ENCODE data around the gene PTK6. TPM values are rescaled to one million over a fixed set of nuclear protein-coding genes. Genes with fewer than 3 reads are reported as not detected.

Gene PTK6
- total and polyA plus RNA-seq, 2 donors (not counting 1 experiment from before 2014, with no cell fraction given), result 0.86 to 2.3 TPM

DNA sequence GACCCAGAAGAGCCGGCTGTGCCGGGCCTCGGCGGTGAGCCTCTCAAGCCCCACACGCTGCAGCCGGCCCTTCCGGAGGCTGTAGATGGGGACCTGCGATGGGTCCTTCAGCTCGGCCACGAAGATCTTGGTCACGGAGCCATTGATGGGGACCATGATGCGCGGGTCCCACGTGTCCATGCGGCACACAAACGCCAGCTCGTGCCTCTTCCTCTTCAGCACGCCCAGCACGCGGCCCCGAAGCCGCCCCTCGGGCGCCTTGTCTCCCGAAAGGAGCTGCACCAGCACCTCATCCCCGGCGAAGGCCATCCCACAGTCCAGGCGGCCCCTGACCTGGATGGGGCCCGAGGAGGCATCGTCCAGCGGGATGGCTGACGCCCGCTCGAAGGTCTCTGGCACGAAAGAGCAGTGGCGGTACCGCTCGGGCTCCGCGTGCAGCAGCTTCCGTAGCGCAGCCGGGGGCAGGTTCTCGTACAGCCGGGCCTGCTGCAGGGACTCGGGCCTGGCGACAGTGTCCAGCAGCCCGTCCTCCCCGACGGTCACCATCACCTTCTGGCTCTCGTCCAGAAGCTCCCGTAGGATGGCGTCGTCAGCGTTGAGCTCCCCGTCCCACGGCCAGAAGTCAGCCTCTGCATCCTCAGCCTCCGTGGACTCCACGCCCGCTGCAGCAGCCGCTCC lies 28.0 kb upstream of the PTK6 start:
- Histone ChIP-seq H3K4me3 (ENCODE audit: control extremely low read depth in 1 of 5, extremely low read depth in 1 of 5, insufficient read depth in 1 of 5, low read depth in 2 of 5, low read length in 4 of 5) (no peak overlapping the region), H3K79me2 (ENCODE audit: control insufficient read depth, insufficient read depth, low read length) (peaks cover 7% of the 10 kb centered on the region), H3K36me3 (replicated peaks in 1 of 2; ENCODE audit: control extremely low read depth in 1 of 2, control insufficient read depth in 1 of 2, extremely low read depth in 1 of 2, insufficient read depth in 2 of 2, low read length in 1 of 2) (peaks cover 0 to 54% of the 10 kb centered on the region in 2 experiments), H4K20me1 (ENCODE audit: control insufficient read depth, insufficient read depth, low read length, poor library complexity, severe bottlenecking) (peaks cover 94% of the 10 kb centered on the region), H3K4me1 (ENCODE audit: control insufficient read depth in 2 of 2, insufficient read depth in 2 of 2, low read length in 2 of 2) (peaks cover 34 to 43% of the 10 kb centered on the region in 2 donors), H3K9ac (ENCODE audit: low read length) (no peak overlapping the region), H3K9me3 (ENCODE audit: control extremely low read depth in 1 of 3, control insufficient read depth in 2 of 3, insufficient read depth in 1 of 3, low read length in 2 of 3) (peaks cover 0 to 9% (median 0%) of the 10 kb centered on the region in 3 donors), H2AFZ (ENCODE audit: insufficient read depth, low read depth, low read length, poor library complexity, severe bottlenecking) (no peak overlapping the region), H3K4me2 (replicated peaks; ENCODE audit: low read depth, low read length, poor library complexity, severe bottlenecking) (no peak overlapping the region), H3K27me3 (replicated peaks in 1 of 4; ENCODE audit: control extremely low read depth in 1 of 4, control insufficient read depth in 3 of 4, insufficient read depth in 4 of 4, low read length in 3 of 4) (no peaks in the 10 kb centered on the region), H3K27ac (ENCODE audit: low read length in 2 of 2) (no peak overlapping the region)
- no peak overlapping the region for H3K27ac Mint-ChIP-seq
- no peaks in the 10 kb centered on the region for H3K9me3 Mint-ChIP-seq (ENCODE audit: insufficient read depth)
- no peak for DNase-seq
- no peak for TF ChIP-seq EZH2 (IDR thresholded peaks at IDR 0.05; ENCODE audit: borderline replicate concordance, insufficient read depth, low read depth, low read length, poor library complexity, severe bottlenecking)
- WGBS (ENCODE audit: insufficient coverage), result 98% methylated on average over 58 of the region's 61 CpGs
- H3K4me3 Mint-ChIP-seq, result no peak overlapping the region
- no peak for ATAC-seq (ENCODE audit: low read depth)
- intact Hi-C loops (cut with micrococcal nuclease), result no loop called here
- CTCF ChIA-PET, result interaction anchor here (3.7 kb wide), 1 partner anchor 27 kb away, joined by 17 read pairs; the partner anchor contains the start of gene PTK6
- POLR2A ChIA-PET, result interaction anchor here (0.6 to 1.6 kb wide), 2 partner anchors 10 to 23 kb away, joined by 3 to 5 read pairs; no protein-coding TSS in a partner anchor
- no peaks in the 10 kb centered on the region for H3K27me3 Mint-ChIP-seq
- peaks cover 31% of the 10 kb centered on the region for H3K4me1 Mint-ChIP-seq

DNA sequence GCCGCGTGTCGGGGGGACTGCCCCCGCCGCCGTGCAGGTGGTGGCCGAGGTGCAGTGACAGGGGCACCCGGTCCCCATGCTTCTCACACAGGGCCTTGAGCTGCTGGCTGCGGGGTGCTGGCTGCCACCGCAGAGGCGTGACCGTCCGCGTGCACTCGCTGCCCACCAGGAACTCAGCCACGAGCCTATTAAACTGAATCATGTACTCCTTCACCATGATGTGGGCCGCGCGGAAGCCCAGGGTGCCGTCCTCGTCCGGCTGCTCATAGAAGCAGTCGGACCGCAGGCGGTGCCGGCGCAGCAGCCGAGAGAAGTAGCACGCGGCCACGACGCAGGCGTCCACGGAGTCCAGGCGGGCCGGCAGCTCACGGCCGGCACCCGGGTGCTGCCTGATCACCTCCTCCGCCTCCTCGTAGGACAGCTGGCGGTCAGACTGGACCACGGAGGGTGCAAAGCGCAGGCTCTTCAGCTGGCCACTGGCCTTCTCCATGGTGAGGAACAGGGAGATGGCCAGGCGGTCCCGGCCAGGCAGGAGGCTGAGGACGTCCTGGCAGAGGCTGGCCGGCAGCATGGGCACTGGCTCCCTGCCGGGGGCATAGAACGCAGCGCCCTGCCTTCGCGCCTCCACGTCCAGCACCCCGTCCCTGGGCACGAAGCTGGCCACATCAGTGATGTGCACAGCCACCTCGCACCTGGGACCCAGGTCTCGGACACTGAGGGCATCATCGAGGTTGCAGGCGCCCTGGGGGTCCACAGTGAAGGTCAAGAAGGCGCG lies 27.0 kb upstream of the PTK6 start:
- ATAC-seq (ENCODE audit: low read depth) (no peak), DNase-seq (no peak)
- POLR2A ChIA-PET, result interaction anchor here (1.6 kb wide), 2 partner anchors 9 to 11 kb away, joined by 3 to 4 read pairs; no protein-coding TSS in a partner anchor
- H3K27ac ChIP-seq (ENCODE audit: low read length in 2 of 2), result no peak overlapping the region
- peaks cover 26 to 34% of the 10 kb centered on the region in 2 donors for H3K4me1 ChIP-seq (ENCODE audit: control insufficient read depth in 2 of 2, insufficient read depth in 2 of 2, low read length in 2 of 2)
- CTCF ChIA-PET, result no interaction called here
- H3K4me2 ChIP-seq (replicated peaks; ENCODE audit: low read depth, low read length, poor library complexity, severe bottlenecking), result no peak overlapping the region
- Mint-ChIP-seq H3K27me3 (no peaks in the 10 kb centered on the region), H3K4me3 (no peak overlapping the region), H3K27ac (no peak overlapping the region), H3K9me3 (ENCODE audit: insufficient read depth) (no peaks in the 10 kb centered on the region), H3K4me1 (peaks cover 27% of the 10 kb centered on the region)
- no peak overlapping the region for H2AFZ ChIP-seq (ENCODE audit: insufficient read depth, low read depth, low read length, poor library complexity, severe bottlenecking)
- 97% methylated on average over 61 of the region's 62 CpGs for WGBS (ENCODE audit: insufficient coverage)
- peaks cover 7% of the 10 kb centered on the region for H3K79me2 ChIP-seq (ENCODE audit: control insufficient read depth, insufficient read depth, low read length)
- H3K27me3 ChIP-seq (replicated peaks in 1 of 4; ENCODE audit: control extremely low read depth in 1 of 4, control insufficient read depth in 3 of 4, insufficient read depth in 4 of 4, low read length in 3 of 4), result no peaks in the 10 kb centered on the region
- peaks cover 0 to 9% (median 0%) of the 10 kb centered on the region in 3 donors for H3K9me3 ChIP-seq (ENCODE audit: control extremely low read depth in 1 of 3, control insufficient read depth in 2 of 3, insufficient read depth in 1 of 3, low read length in 2 of 3)
- no peak overlapping the region for H3K4me3 ChIP-seq (ENCODE audit: control extremely low read depth in 1 of 5, extremely low read depth in 1 of 5, insufficient read depth in 1 of 5, low read depth in 2 of 5, low read length in 4 of 5)
- intact Hi-C loops (cut with micrococcal nuclease), result no loop called here
- H3K9ac ChIP-seq (ENCODE audit: low read length), result no peak overlapping the region
- H3K36me3 ChIP-seq (replicated peaks in 1 of 2; ENCODE audit: control extremely low read depth in 1 of 2, control insufficient read depth in 1 of 2, extremely low read depth in 1 of 2, insufficient read depth in 2 of 2, low read length in 1 of 2), result peaks cover 0 to 59% of the 10 kb centered on the region in 2 experiments
- peaks cover 94% of the 10 kb centered on the region for H4K20me1 ChIP-seq (ENCODE audit: control insufficient read depth, insufficient read depth, low read length, poor library complexity, severe bottlenecking)
- TF ChIP-seq, protein P1, sequence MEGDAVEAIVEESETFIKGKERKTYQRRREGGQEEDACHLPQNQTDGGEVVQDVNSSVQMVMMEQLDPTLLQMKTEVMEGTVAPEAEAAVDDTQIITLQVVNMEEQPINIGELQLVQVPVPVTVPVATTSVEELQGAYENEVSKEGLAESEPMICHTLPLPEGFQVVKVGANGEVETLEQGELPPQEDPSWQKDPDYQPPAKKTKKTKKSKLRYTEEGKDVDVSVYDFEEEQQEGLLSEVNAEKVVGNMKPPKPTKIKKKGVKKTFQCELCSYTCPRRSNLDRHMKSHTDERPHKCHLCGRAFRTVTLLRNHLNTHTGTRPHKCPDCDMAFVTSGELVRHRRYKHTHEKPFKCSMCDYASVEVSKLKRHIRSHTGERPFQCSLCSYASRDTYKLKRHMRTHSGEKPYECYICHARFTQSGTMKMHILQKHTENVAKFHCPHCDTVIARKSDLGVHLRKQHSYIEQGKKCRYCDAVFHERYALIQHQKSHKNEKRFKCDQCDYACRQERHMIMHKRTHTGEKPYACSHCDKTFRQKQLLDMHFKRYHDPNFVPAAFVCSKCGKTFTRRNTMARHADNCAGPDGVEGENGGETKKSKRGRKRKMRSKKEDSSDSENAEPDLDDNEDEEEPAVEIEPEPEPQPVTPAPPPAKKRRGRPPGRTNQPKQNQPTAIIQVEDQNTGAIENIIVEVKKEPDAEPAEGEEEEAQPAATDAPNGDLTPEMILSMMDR (IDR thresholded peaks at IDR 0.05), result no peak
- no peak for TF ChIP-seq EZH2 (IDR thresholded peaks at IDR 0.05; ENCODE audit: borderline replicate concordance, insufficient read depth, low read depth, low read length, poor library complexity, severe bottlenecking)
